ENCODE data around the gene TMEM259.
A peak's percentile ranks its signal among the peaks of the same experiment; 100 is the strongest.

TMEM259 gene

DNA sequence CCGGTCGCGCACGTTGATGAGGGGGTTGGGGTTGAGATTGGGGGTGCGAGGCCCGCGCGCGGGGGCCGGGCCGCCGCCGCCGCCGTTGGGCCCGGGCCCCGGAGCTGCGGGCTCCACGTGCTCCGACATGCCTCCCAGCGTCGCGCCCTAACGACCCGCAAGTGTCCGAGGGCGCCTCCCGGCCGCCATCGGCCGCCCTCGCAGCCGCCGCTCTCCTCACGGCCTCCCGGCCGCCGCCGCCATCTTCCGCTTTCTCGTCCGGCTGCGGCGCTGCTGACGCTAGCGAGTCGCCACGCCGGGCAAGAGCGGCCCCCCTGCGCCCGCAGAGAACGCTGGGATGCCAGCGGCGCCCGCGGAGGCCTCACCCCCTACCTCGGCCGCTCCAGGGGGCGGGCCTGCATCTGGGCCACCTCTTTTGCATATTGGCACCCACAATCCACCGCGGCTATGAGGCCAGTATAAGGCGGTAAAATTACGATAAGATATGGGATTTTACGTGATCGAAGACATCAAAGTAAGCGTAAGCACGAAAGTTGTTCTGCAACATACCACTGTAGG lies at the start of gene TMEM259:
TMEM259 (minus strand) TSS at position 256 of the 558 bp plus-strand sequence; CDS start at position 129, 127 bp downstream.
- DNase-seq (ENCODE audit: low read depth in 2 of 3, low spot score in 1 of 3) = peak; percentile 93 to 96 (median 96)

DNA sequence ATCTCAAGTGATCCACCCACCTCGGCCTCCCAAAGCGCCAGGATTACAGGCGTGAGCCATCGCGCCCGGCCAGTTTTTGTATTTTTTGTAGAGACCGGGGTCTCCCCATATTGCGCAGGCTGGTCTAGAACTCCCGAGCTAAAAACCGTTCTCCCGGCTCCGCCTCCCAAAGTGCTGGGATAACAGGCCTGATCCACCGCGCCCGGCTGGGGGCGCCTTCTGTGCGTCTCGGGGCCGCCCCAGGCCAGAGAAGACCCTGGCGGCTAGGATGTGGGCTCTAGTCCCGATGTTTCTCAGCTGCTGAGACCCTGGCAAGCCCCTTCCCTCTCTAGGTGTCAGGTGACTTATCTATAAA lies 49.6 kb upstream of the TMEM259 start:
- no peak for DNase-seq (ENCODE audit: low read depth in 2 of 3, low spot score in 1 of 3)

DNA sequence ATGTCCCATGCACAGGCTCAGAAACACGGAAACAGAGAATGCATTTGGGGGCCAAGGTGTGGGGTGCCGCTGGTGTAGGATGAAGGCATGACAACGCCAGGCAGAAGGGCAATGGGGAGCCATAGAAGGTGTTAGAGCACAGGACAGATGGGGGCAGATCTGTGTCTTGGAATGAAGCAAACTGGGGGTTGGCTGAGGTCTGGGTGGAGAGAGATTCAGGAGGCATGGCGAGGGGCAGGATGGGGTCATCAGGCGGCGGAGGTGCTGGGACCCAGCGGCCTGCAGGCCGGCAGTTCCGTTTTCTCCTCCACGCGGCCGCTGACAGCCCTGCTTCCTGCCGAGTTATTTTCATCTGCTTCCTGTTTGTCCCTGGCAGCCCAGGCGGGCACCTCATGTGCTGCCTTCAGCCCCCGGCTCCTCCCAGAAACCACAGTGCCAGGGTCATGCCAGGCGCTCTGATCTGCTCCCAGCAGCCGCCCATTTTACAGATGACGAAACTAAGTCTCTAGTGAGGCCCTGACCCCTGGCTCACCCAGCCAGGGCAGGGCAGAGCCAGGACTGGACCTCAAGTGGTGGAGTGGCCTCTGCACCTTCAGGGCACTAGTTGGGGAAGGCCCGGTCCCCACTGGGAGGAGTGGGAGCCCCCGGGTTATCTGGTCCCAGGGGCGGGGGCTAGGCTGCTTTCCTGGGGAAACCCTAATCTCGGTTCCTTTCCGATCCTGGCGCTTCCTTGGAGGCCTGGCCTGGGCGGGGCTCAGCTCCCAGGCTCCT lies 48.3 kb upstream of the TMEM259 start:
- DNase-seq (ENCODE audit: low read depth in 2 of 3, low spot score in 1 of 3) = no peak

DNA sequence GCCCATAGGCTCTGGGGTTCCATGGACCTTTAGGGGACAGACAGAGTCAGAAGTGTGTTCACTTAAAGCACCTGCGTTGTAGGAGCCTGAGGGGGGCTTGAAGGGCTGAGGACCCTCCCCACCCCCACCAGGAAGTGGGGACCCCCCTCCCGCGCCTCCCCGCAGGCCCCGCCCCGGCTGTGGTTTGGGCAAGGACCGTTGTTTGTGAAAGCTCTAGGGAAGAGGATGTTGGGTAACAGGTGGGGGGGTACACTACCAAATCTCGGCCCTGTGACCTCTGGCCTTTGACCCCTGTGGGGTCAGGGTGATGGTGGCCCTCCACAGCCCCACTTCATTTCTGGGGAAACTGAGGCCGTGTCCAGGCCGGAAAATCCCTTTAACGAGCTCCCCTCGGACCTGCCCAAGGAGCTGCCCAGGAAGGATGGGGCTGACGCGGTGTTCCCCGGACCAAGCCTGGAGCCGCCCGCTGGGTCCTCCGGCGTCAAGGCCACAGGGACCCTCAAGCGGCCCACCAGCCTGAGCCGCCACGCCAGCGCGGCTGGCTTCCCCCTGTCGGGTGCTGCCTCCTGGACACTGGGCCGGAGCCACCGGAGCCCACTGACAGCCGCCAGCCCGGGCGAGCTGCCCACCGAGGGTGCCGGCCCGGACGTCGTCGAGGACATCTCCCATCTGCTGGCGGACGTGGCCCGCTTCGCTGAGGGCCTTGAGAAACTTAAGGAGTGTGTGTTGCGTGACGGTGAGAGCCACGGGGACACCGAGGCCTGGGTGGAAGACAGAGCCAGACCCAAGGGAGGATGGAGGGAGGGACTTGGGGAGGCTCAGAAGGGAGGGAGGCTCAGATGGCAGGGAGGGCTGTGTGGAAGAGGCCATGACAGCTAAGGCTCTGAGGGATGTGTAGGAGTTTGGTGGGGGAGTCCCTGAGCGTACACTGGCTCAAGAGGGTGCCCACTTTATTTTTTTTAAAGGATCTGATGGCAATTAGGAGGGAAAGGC lies 47.4 kb upstream of the TMEM259 start:
- DNase-seq (ENCODE audit: low read depth in 2 of 3, low spot score in 1 of 3) = no peak

DNA sequence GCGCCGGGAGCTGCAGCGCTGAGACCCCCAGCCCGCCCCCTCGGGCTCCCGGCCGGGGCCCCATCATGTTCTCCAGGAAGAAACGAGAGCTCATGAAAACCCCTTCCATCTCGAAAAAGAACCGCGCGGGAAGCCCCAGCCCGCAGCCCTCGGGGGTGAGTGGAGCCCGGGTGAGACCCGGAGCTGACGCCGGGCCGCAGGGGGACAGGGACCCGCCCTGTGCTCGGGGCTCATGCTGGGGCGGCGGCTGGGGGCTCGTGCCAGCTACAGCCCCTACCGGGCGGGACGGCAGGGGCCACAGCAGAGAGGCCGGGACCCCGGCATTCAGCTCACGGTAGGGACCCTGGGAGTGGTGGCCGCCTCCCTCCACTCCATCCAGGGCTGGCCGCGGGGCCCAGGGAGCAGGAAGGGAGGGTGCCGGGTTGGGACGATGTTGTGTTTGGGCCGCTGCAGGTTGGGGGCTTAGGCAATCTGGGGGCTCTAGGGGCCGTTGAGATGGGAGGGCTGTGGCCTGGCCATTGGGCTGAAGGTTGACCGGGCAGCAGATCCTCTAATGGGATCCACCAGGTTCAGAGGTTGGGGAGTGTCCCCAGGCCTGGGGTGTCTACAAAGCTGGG lies 46.5 kb upstream of the TMEM259 start:
- peak in 1 of 3 donors; percentile 53 for DNase-seq (ENCODE audit: low read depth in 2 of 3, low spot score in 1 of 3)

DNA sequence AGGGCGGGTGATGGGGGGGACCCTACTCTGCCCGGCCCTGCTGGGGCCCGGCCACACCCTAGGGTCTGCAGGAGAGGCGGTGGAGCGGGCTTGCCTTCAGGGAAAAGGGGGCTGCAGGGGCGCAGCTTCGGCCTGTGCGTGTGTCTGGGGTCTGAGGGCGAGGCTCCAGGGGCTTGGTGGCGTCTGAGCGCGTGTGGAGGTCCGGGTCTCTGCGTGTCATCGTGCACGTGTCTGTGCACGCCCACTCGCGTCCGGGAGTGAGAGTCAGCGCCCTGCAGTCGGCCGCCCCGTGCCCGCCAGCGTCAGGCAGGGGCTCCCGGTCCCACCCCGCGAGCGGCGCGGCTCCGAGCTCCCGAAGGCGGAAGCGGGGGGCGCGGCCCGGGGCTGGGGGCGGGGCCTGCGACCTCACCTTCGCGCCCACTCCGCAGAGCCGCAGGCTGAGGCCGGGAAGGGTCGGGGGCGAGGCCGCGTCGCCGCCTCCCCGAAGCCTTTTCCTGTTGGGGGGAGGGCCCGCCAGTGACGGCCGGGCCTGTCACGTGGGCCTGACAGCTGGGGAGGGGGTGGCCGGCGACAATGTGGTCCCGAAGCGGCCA lies 45.9 kb upstream of the TMEM259 start, which contains the start of gene ARHGAP45:
ARHGAP45 (plus strand) TSS at position 420 of the 593 bp plus-strand sequence. CDS start 239 bp downstream, outside the sequence.
- DNase-seq (ENCODE audit: low read depth in 2 of 3, low spot score in 1 of 3) = peak in 2 of 3 donors; percentile 63 to 73

DNA sequence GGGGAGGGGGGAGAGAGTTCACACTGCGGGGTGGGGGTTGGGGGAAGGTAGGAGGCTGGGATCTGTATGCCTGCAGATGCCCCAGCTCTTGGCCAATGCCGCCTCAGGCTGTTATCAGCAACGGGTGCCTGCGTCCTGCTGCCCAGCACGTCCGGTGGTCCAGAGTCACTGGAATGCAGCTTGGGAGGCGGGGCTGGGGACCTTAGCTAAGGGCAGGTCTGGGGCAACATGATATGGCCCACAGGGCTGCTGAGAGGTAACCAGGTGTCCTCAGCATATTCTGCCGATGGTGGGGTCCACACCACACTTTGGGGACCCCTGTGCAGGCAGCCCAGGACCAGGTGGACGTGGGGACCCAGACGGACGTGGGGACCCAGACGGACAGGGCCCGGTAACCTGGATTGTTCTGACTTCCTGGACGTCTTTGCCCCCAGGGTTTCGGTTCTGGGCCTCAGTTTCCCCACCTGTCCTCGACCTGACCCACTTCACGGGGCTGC lies 45.4 kb upstream of the TMEM259 start:
- DNase-seq (ENCODE audit: low read depth in 2 of 3, low spot score in 1 of 3) = no peak

DNA sequence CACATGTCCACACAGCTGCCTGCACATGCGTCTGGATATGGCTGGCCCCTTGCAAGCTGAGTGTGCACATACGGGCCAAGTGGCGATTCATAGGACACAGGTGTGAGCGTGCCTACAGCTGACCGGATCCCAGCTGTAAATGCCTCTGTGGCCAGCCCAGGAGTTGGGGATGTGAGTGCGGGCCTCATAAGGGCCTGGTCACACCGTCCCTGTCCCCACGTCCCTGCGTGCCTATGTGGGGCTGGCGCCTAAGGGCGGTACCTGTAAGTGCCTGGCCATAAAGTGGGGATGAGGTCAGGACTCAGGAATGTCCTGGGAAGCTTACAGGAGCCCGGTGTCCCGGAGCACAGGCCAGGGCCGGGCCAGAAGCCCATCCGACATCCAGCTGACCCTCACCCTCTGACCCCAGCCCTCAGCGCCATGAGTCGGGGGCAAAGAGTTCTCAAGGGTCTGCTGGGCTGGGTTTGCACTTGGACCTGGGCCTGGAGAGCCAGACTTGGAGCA lies 44.7 kb upstream of the TMEM259 start:
- no peak for DNase-seq (ENCODE audit: low read depth in 2 of 3, low spot score in 1 of 3)

DNA sequence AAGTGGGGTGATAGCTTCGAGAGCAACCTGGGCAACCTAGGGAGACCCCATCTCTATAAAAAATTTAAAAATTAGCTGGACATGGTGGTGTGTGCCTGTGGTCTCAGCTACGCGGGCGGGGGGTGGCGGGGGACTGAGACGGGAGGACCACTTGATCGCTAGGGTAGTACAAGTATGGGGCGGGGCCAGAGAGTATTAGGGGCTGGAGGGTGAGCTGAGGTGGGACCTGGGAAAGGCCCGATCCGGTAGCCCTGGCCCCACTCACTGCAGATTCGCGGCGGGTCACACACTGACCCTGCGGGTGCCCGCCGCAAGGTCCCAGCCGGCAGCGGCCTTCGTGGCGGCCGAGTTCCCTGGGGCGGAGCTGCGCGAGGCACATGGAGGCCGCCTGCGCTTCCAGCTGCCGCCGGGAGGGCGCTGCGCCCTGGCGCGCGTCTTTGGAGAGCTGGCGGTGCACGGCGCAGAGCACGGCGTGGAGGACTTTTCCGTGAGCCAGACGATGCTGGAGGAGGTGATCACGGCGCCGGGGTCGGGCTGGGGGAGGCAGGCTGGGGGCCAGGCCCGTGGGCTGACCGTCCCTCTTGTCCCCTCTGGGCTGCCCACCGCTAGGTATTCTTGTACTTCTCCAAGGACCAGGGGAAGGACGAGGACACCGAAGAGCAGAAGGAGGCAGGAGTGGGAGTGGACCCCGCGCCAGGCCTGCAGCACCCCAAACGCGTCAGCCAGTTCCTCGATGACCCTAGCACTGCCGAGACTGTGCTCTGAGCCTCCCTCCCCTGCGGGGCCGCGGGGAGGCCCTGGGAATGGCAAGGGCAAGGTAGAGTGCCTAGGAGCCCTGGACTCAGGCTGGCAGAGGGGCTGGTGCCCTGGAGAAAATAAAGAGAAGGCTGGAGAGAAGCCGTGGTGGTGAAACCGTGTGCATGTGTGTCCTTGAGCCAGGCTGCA lies 44.0 kb upstream of the TMEM259 start:
- peak in 1 of 3 donors; percentile 71 for DNase-seq (ENCODE audit: low read depth in 2 of 3, low spot score in 1 of 3)

DNA sequence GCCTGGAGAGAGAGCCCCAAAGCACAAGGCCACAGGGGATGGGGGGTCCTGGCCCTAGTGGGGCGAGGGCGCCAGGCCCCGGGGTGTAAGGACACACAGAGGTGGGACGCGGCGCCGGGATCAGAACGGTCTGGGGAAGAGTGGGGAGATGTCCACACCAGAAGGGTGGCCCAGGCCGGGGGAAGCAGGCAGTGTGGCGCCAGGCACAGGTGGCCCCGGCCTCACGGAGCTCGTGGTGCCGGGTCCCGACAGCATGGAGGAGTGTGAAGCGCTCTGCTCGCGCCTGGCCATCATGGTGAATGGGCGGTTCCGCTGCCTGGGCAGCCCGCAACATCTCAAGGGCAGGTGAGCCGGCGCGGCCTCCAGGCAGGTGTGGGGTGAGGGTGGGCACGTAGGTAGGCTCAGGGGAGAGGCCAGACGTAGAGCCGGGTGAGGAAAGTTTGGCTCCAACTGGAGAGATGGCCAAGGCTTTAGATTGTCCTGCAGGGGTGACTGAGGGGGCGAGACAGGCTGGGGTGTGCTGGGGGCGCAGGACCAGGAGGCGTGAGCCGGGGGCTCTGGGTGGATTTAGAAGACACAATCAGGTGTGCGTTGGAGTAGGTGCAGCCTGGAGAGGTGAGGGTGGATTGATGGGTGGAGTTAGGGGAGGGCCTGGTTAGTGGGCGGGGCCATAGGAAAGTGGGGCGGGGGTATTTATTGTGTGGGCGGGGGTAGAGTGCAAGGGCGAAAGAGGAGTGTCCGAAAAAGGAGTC lies 43.2 kb upstream of the TMEM259 start:
- DNase-seq (ENCODE audit: low read depth in 2 of 3, low spot score in 1 of 3) = no peak

DNA sequence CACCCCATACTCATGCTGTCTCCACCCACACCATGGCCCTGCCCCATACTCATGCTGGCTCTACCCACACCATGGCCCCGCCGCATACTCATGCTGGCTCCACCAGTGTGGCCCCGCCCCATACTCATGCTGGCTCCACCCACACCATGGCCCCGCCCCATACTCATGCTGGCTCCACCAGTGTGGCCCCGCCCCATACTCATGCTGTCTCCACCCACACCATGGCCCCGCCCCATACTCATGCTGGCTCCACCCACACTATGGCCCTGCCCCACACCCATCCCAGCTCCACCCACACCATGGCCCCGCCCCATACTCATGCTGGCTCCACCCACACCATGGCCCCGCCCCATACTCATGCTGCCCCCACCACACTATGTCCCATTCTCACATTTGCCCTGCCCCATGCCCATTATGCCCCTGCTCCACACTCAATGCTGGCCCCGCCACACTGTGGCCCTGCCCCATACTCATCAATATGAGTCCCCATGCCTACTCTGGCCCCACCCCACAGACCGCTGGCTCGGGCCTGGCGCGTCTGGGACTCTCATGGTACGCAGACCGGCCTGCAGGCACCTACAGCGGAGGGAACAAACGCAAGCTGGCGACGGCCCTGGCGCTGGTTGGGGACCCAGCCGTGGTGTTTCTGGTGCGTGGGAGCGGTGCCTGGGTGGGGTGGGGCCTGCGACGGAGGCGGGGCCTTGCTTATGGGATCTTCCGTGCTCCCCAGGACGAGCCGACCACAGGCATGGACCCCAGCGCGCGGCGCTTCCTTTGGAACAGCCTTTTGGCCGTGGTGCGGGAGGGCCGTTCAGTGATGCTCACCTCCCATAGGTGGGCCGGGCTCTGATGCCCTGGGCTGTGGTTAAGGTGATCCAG lies 42.3 kb upstream of the TMEM259 start:
- DNase-seq (ENCODE audit: low read depth in 2 of 3, low spot score in 1 of 3) = peak; percentile 56 to 82 (median 71)

DNA sequence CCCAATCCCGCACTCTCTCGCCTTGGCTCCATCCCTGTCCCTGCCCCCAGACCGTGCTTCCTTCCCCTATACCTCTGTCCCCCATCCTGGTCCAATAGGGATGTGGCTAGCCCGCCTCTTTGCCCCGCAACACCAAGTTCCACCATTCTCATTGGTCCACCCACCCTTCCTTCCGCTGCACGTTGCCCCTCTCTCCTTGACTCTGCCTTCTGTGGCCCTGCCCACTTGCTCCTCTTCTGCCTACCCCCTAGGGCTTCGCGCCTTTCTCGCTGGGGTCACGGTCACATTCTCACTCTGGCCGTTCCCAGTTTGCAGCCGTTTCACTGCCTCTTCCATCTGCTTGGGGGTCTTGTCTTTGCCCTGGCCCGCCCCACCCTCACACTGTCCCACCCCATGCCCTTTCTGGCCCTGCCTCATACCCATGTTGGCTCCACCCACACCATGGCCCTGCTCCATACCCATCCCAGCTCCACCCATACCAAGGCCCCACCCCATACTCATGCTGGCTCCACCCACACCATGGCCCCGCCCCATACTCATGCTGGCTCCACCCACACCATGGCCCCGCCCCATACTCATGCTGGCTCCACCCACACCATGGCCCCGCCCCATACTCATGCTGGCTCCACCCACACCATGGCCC lies 41.6 kb upstream of the TMEM259 start:
- peak in 1 of 3 donors; percentile 50 for DNase-seq (ENCODE audit: low read depth in 2 of 3, low spot score in 1 of 3)

DNA sequence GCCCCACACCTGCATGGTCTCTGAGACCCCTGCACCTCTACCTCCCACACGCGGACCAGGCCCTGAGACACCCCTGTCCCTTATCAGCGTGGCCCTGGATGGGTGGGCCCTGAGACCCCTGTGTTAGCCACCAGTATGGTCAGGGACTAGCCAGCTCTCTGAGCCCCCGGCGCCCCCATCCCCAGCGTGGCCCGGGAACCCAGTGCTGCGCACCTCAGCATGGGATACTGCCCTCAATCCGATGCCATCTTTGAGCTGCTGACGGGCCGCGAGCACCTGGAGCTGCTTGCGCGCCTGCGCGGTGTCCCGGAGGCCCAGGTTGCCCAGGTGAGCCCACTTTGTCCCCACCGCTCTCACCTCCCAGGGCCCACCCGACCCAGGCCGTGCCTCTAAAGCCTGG lies 41.1 kb upstream of the TMEM259 start:
- no peak for DNase-seq (ENCODE audit: low read depth in 2 of 3, low spot score in 1 of 3)

DNA sequence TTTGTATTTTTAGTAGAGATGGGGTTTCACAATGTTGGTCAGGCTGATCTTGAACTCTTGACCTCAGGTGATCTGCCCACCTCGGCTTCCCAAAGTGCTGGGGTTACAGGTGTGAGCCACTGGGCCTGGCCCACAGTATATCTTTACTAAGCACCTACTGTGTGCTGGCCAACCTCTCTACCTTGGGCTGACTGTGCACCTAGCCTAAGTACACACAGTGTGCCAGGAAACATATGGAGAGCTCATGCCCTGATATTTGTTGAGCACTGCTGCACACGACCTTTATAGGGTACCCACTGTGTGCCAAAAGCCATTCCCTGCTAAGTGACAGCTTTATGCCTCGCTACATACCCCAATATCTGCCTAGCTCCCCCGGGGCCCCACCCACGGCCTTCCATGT lies 39.8 kb upstream of the TMEM259 start:
- DNase-seq (ENCODE audit: low read depth in 2 of 3, low spot score in 1 of 3) = no peak

DNA sequence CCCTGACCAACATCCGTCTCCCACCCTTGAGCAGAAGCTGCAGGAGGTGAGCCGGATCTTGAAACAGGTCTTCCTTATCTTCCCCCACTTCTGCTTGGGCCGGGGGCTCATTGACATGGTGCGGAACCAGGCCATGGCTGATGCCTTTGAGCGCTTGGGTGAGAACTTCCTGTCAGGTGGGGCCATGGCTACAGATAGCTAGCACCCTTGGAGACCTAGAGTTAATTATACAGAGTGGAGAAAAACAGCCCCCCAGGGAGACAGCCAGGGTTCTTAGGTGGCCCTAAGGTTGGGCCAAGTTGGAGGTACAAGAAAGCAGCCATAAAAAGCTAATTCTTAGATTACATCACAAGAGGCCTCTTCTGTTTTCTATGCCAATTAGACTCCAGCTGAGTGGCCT lies 37.2 kb upstream of the TMEM259 start:
- DNase-seq (ENCODE audit: low read depth in 2 of 3, low spot score in 1 of 3) = no peak

DNA sequence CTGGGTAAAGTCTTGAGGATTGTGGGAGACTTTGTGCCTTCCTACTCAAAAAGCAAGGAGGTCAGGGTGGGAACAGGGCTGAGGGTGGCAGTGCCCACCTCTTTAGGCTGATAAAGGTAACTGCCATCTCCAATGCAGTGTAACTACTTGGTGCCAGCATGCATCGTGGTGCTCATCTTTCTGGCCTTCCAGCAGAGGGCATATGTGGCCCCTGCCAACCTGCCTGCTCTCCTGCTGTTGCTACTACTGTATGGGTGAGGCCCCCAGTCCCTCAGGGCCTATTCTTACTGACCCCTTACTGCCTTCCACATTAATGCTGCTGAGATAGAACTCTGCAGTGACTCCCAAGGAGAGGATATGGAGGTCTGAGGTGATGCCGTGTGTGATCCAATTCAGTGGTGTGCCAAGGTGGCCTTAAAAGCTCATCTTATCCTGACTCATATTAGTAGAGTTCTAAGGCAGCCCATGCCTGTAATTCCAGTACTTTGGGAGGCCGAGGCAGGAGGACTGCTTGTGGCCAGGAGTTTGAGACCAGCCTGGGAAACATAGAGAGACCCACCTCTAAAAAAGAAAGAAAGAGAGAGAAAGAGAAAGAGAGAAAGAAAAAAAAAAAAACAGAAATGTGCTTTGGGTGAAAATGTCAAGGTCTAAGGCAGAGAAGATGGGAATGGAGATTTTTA lies 36.4 kb upstream of the TMEM259 start:
- no peak for DNase-seq (ENCODE audit: low read depth in 2 of 3, low spot score in 1 of 3)

All from stimulated activated CD4-positive, alpha-beta T cell treated with anti-CD3 and anti-CD28 coated beads, Interleukin-12 subunit alpha, Interleukin-12 subunit beta, amount 100 ng/mL, for 48 hours (primary cell).